ENCODE measurements around the gene CNNM2.
"Not testable (repeated sequence)": the region's sequence is repeated elsewhere in the genome, so short reads cannot be mapped to it uniquely, and the experiment has no call there.

The CNNM2 gene

DNA sequence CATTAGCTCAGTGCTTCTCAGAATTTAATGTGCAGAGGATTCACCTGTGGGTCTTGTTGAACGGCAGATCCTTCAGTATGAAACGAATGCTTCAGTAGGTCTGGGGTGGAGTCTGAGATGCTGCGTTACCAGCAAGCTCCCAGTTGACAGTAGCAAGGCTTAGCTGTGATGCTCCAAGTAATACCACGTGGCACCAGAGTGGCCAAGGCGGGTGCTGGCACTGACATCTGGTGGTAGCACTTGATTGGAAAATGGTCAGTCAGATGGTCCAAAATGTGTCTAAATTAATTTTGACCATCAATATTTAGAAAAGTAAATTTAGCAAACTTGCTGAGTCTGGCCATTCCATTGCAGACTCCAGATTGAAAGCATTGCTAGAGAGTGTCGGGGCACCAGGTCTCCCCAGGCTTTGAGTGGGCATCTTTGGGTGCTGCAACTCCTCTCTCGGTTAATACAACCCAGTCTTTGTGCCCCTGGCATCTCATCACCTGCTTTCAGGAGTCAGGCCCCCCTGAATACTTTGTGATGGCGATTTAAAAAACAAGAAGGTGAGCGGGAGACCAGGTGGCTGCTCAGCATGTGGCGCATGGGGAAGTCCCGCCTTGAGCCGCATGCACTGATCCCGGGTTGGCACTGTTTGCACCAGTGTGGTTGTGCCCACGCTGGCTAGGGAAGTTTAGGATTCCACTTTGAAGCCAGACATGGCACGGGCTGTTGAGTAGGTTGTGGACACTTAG is 144.9 kb downstream of the CNNM2 start:
- H3K4me3 ChIP-seq (ENCODE audit: low read length), result no peak overlapping the region
- no peak for DNase-seq (ENCODE audit: low read depth, low spot score)

DNA sequence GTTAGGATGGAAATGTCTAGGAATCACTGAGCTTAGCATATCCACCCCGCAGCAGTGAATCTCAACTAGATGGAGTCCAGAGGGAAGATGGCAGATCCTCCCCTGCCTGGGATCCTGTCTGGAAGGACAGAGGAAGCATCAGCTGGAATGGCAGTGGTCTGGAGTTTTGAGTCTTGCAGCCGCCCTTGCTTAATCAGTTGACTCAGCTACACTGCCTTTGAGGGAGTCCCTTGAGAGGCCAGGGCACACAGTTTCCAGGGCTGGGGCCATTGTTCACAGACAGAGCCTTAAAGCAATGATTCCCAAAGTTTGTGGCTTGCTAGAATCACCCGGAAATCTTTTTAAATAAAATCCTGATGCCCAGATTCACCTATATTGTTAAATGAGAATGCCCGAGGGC is 146.9 kb downstream of the CNNM2 start:
- DNase-seq (ENCODE audit: low read depth, low spot score), result no peak
- no peak overlapping the region for H3K4me3 ChIP-seq (ENCODE audit: low read length)

DNA sequence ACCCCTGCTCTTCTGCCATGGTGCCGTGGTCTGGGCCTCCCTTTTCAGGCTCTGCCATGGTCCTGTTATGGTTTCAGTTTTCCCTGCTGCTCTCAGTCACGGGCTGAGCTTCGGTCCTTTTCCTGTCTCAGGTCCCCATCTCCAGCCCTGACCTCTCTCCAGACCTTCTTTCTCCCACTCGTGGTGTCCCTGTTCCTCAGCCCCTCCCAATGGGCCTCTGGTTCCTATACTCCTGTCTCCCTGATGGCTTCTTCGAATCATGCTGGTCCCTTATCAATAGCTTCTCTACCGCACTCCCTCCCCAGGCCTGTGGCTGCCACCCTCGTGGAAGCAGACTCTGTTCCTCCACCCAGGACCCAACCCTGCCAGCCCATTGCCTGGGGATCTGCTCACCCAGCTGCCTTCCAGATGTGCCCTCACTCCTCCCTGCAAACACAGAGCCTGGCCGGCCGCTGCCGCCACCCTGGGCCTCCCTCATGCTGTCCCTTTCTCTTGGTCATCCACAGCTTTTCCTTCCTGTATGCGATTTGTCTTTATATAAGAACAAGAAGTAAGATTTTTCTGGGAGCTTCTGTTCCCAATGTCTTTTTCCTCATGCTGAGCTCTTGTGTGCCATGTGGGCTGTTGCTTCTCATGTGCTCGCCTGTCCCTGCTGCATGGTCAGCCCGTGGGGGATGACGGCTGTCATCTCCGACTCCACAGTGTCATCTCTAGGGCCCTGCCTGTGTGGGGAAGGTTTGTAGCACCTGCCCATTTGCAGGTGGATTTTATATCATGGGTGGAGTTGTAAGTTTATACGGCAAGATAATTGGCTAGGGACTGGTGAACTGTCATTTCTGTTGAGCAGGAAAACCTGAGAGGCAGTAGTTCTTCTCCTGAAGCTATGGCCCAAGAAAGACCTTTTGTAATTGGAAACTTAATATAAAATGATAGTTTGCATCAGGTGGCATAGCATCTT is 148.3 kb downstream of the CNNM2 start:
- no peak for DNase-seq (ENCODE audit: low read depth, low spot score)
- no peak overlapping the region for H3K4me3 ChIP-seq (ENCODE audit: low read length)

DNA sequence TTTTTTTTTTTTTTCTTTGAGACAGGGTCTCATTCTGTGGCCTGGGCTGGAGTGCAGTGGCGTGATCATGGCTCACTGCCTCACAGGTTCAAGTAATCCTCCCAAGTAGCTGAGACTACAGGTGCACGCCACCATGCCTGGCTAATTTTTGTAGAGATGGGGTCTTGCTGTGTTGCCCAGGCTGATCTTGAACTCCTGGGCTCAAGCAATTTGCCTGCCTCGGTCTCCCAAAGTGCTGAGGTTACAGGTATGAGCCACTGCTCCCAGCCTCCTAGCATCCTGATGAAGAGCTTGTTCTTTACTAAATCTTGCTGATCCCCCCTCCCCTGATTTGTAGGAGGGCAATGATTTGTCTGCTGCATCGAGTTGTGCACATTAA is 149.0 kb downstream of the CNNM2 start:
- H3K4me3 ChIP-seq (ENCODE audit: low read length), result not testable (repeated sequence)

DNA sequence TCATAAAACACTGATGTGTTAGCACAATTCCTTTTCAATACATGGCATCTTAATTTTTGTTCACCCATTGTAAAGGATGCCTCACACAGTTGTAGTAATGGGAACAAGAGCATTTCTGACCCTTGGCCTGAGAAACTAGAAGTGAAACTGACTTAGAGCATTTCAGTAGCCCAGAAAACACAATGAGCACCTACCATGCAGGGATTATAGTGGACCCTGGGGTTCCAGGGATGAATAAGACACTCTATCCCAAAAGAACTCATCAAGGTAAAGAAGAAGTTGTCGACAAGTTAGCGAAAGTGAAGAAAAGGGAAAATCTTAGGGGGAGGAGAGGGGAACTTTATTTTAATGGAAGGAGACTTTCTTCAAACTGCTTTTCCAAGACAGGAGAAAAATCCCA is 149.4 kb downstream of the CNNM2 start:
- DNase-seq (ENCODE audit: low read depth, low spot score), result no peak
- no peak overlapping the region for H3K4me3 ChIP-seq (ENCODE audit: low read length)

More for the DNA sequence above, 149.0 kb downstream of the CNNM2 start:
- not testable (repeated sequence) for DNase-seq (ENCODE audit: low read depth, low spot score)

DNA sequence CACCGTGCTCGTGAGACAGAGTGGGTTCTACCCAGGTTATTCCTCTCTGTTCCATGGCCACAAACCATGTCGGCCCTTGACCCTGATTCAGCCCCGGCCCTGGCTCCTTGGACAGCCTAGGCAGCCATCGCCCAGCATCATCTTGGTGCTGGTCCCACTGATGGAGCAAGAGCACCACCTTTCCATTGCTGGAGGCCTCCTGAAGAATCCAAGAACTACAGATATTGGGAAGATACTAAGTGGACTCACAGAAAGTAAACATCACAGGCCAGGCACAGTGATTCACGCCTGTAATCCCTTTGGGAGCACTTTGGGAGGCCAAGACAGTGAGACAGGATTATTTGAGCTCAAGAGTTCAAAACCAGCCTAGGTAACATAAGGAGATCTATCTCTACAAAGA is 149.9 kb downstream of the CNNM2 start:
- no peak overlapping the region for H3K4me3 ChIP-seq (ENCODE audit: low read length)
- DNase-seq (ENCODE audit: low read depth, low spot score), result no peak

DNA sequence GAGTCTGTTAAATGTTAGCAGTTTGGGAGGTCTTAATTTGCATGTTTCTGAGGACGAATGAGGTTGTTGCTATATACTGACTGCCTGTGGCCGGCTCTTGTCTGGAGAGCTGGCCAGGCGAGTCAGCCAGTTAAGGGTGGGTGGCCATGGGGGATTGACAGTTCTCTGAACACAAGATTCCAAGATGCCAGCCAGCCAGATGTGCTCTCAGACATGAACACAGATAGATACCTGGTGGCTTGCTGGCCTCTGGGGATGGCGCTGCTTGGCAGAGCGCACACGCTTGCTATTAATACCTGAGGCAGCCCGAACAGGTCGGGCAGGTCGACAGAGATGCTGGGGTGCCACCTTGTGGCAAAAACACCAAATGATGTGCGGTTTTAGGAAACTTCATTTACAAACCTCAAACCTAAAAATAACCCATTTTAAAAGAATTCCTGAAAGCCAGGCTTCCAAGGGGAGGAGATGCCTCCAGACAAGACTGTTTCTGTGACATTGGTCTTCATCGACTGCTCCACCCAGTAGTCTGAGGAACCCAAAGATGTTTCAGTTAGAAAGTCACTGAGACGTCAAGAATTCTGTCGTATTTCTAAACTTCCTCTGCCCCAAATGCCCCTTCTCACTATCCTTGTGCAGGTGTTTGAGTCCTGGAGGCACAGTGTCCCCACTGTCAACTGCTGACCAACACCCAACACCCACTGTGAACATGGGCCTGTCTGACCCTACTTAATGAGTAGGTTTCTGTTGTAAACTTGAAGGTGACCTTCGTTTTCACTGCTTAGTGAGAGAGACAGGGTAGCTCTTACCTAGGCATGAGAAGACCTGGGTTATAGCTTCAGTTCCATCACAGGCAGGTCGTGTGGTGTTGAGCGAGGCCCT is 151.6 kb downstream of the CNNM2 start:
- peak; percentile 59 for DNase-seq (ENCODE audit: low read depth, low spot score)
- no peak overlapping the region for H3K4me3 ChIP-seq (ENCODE audit: low read length)

DNA sequence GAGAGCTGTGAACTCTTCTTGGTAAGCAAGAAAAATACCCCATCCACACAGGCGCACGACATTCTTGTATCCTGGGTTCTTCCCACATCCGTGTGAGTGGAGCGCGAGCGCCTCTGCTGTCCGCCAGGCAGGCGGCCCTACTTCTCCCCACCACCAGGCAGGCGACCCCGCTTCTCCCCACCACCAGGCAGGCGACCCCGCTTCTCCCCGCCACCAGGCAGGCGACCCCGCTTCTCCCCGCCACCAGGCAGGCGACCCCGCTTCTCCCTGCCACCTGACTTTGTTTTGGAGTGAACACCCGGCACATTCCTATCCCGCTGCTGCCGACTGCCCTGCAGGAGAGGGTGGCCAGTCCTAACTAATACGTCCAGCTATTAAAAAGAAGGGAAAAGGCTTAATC is 154.2 kb downstream of the CNNM2 start:
- no peak for DNase-seq (ENCODE audit: low read depth, low spot score)
- no peak overlapping the region for H3K4me3 ChIP-seq (ENCODE audit: low read length)

DNA sequence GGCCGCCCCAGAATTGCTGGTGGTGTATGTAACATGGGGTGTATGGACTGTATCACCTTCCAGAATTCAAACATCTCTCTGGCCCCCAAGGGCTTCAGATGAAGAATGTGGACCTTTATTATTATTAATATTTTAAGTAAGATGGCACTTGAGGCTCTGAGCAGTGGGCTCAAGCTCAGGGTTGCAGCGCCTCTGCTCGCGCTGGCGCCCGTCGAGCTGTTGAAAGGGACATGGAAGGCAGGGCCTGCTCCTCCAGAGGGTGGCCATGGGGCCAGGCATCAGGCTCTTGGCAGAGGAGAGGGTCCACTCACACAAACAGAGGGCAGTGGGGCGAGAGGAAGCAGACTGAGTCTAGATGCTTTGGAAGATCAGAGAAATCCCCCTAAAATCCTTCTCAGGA is 154.8 kb downstream of the CNNM2 start:
- no peak for DNase-seq (ENCODE audit: low read depth, low spot score)
- no peak overlapping the region for H3K4me3 ChIP-seq (ENCODE audit: low read length)

DNA sequence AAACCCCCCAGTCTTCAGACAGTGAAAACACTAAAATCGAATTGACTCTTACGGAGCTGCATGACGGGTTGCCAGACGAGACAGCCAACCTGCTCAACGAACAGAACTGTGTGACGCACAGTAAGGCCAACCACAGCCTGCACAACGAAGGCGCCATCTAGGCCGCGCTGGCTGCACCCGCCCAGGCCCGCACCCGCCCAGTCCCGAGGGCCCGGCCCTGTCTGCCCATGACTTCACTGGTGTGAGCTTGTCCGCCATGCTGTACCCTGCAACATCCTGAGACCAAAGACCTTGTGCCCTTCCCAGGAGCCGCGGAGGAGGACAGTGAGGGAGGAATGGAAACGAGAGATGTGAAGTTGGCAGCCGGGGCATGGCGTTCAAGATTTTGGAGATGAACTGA is 158.9 kb downstream of the CNNM2 start:
- no peak overlapping the region for H3K4me3 ChIP-seq (ENCODE audit: low read length)
- no peak for DNase-seq (ENCODE audit: low read depth, low spot score)

DNA sequence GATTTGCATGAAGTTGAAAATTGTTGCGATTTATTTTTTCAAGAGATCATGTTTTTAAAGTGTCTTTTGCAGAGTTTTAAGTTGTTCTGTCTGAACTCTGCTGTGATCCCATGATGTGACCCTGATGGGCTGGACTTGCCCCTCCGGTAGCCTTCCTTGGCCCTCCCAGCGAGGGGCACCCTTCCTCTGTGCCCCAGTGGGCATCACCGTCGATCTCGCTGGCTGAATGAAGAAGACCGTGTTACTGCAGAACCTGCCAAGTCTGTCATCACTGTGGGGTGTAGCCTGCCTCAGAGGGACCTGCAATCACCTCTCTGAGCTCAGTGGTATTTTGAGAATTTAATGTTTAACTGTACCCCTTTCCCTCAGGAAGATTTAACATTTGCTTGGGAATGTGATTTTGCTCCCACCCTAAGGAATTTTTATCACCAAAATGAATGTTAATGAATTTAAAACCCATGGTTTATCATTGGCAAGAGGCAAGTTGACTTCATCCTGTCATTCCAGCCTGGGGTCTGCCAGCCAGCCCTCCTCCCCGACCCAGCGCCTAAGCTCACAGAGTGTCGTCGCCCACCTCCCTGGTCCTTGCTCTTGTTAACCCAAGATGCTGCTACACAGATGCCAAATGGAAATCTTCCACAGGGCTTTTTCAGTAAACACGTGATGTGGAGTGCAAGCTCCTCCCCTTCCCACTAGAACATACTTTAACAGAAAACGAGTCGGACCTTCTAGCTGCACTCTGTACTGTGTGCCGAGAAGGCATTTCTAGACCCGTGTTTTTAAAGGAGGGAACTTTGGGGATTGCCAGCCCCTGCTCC is 159.6 kb downstream of the CNNM2 start:
- no peak overlapping the region for H3K4me3 ChIP-seq (ENCODE audit: low read length)
- DNase-seq (ENCODE audit: low read depth, low spot score), result no peak

DNA sequence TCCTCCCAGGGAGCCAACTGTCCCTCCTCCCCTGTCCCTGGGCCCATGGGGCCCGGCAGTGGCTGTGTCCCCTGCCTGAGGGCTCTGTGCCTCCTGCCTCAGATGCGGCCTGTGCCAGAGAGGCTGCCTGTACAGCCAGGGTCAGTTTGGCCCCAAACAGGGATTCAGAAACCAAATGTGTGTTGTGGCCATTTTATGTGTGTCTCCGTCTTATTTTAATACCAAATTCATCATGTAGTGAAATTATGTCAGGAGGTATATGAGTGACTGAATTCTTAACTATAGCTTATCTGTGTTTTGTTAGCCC is 160.2 kb downstream of the CNNM2 start:
- DNase-seq (ENCODE audit: low read depth, low spot score), result no peak
- no peak overlapping the region for H3K4me3 ChIP-seq (ENCODE audit: low read length)

DNA sequence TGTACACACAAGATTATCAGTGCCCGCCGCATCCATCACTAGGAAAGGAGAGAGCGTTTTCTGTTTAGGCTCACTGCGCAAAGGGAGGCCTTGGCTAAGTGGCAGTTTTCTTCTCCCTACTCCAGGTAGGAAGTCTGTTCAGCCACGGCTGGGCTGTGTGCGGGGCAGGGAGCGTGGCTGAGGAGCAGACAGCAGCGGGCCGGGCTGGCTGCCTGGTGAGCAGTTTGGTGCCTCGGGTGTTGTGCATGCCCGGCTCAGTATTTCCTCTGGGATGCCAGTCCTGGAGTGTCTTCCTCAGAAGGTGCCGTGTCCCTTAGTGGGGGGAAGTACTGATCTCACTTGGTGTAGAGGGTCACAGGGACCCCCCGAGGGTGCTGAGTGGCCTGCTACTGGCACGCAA is 160.6 kb downstream of the CNNM2 start:
- H3K4me3 ChIP-seq (ENCODE audit: low read length), result no peak overlapping the region
- no peak for DNase-seq (ENCODE audit: low read depth, low spot score)

DNA sequence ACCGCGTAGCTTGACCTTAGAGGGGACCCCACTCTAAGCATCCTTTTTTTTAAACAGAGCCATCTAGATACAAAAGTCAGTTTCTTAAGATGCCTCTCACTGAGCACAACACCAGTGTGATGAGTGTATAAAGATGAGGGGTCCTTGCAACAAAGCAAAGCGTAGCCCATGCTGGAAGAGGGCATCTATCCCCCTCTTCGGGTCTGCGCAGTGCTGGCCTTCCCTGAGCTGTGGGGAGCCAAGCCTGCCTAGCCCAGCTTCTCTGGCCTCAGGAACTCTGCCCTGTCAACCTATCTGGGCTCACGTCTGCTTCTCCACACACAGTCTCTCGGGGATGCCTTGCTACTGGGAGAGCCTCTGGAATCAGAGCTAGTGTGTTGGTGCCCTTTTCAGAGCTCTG is 161.0 kb downstream of the CNNM2 start:
- H3K4me3 ChIP-seq (ENCODE audit: low read length), result no peak overlapping the region
- no peak for DNase-seq (ENCODE audit: low read depth, low spot score)

DNA sequence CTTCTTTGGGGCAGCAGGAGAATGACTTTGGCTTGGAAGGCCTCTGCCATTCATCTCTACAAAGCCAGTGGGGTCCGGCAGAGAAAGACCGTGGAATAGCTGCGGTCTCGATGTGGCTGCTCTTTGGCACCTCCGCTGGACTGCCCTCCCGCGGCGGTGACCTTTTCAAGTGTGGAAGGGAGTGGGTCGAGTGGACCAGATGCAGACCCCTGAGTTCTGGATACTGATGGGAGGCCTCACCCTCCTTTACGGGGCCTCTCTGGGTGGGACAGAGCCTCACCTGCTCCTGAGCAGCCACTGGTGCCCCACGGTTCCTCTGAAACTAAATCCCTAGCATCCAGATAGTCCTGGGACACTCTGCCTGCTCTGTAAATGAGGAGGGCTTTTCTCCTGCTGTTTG is 161.9 kb downstream of the CNNM2 start:
- no peak overlapping the region for H3K4me3 ChIP-seq (ENCODE audit: low read length)
- DNase-seq (ENCODE audit: low read depth, low spot score), result no peak

DNA sequence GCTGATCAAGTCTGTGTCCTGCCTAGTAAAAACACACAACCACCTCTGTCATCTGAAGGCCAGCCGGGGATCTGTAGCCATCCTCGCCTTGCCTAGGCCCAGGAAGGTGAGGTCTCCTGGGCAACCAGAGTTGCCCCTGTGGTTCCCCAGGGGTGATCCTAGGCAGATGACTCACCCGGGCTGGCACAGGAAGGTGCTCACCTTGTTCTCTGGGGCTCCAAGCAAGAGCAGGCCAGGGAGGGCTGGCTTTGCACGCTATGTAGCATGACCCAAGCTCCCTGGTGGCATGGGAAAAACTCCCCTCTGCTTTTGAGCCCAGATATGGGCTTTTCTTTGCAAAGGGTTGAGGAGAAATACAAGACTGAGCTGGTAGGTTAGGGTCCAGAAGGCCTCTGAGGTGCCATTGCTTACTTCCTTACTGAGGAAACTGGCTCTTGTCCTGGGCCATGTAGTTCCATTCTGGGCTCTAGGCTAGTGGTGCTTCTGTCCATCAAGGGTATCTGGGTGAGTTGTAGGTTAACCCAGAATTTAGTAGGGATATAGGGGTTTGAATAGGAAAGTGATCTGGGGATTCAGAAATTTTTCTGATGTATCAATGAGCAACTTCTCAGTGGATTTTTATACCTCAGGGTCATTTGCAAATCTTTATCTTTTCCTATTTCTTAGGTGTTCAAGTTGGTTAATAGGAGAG is 162.9 kb downstream of the CNNM2 start:
- H3K4me3 ChIP-seq (ENCODE audit: low read length), result no peak overlapping the region
- DNase-seq (ENCODE audit: low read depth, low spot score), result no peak

DNA sequence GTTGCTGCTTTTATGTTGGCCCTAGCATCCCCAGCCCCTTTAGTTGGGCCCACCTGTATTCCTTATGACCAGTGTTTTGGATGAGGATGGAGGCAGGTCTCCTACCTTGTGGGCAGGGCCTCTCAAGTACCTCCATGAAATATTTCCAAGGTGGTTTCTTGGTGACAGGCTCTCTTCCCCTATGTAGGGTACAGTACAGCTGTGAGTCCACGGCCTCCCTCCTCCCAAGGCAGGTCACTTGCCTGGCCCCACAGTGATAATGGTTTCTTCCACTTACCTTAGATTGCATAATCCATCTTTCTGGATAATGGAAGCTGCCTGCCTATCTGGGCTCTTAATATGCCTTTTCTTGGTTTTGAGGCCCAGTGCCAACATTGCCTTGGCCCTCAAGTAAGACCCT is 164.6 kb downstream of the CNNM2 start:
- no peak overlapping the region for H3K4me3 ChIP-seq (ENCODE audit: low read length)
- DNase-seq (ENCODE audit: low read depth, low spot score), result no peak

DNA sequence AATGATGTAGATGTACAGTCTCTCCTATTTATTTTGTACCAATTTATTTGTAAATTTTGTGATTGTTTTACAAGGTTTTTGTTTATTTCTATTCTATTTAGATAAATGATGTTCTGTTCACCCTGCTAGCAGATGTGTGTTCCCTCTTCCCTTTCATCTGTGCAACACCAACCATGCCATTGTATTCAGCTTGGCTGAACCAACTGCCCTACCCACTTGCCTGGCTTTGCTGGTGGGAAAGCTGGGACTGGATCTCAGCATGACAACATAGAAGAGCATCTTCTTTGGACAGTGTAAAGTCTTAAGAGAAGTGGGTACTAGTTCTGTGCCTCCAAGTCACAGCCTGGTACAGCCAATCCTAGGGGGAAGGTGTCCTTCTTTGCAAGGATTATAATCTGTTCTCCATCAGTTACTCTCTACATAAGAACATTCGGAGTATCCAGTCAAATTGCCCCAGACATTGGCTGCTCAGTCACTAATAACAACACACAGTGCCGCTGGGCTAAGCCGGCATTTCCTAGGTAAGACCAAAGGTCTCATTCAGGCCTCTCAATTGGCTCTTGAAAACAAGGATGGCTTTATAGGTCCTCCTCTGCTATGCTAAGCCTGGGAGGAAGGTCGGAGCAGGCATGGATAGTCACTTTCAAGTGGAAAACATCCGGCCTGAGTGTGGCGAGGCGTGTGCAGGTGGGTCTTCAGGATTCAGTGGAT is 165.3 kb downstream of the CNNM2 start:
- no peak overlapping the region for H3K4me3 ChIP-seq (ENCODE audit: low read length)
- no peak for DNase-seq (ENCODE audit: low read depth, low spot score)

All from Jurkat, Clone E6-1 (cell line).